Right renal cortex interstitium (tissue), 3 donors: ENCODE measurements around the gene MYO3B. TPM values are rescaled to one million over a fixed set of nuclear protein-coding genes. Genes with fewer than 3 reads are reported as not detected.
"Not testable (repeated sequence)": the region's sequence is repeated elsewhere in the genome, so short reads cannot be mapped to it uniquely, and the experiment has no call there.

Experiments used
- DNase-seq, 3 donors: peaks; one replicate each; pipeline ENCODE4 v3.0.0-alpha.2; 2013; ENCODE audit warnings: low read depth in 3 of 3, low spot score in 2 of 3
- polyA plus RNA-seq, 3 donors: library from polyadenylated mRNA; unstranded; fragments of 120-200 nt; gene quantifications; one replicate each; pipeline ENCODE4 v1.2.1, GENCODE V29; 2013; ENCODE audit not compliant: insufficient read length in 3 of 3

Gene MYO3B
- polyA plus RNA-seq, 3 donors: 7.6 to 9.8 (median 9.0) TPM

- DNase-seq: no peak
Measured at GRCh38 chr2:170455617-170456426, 277.9 kb downstream of the MYO3B start.

GRCh38 chr2:170456914-170457313, 279.0 kb downstream of the MYO3B start:
- no peak for DNase-seq

- DNase-seq: no peak
Measured at GRCh38 chr2:170457742-170458141, 279.8 kb downstream of the MYO3B start.

- no peak for DNase-seq
Measured at GRCh38 chr2:170461889-170462288, 283.9 kb downstream of the MYO3B start.

- no peak for DNase-seq
Measured at GRCh38 chr2:170462433-170463205, 284.7 kb downstream of the MYO3B start.

GRCh38 chr2:170463206-170463537, 285.2 kb downstream of the MYO3B start:
- no peak for DNase-seq

- no peak for DNase-seq
Measured at GRCh38 chr2:170464268-170464667, 286.3 kb downstream of the MYO3B start.

- no peak for DNase-seq
Measured at GRCh38 chr2:170465241-170465640, 287.3 kb downstream of the MYO3B start.

GRCh38 chr2:170466632-170467031, 288.7 kb downstream of the MYO3B start:
- no peak for DNase-seq

GRCh38 chr2:170467568-170468422, 289.8 kb downstream of the MYO3B start:
- no peak for DNase-seq

- DNase-seq: no peak
Measured at GRCh38 chr2:170468557-170468956, 290.6 kb downstream of the MYO3B start.

GRCh38 chr2:170472498-170472897, 294.6 kb downstream of the MYO3B start:
- DNase-seq: not testable (repeated sequence)

GRCh38 chr2:170475878-170476277, 297.9 kb downstream of the MYO3B start:
- no peak for DNase-seq

- DNase-seq: no peak
Measured at GRCh38 chr2:170477630-170478029, 299.7 kb downstream of the MYO3B start.

- DNase-seq: no peak
Measured at GRCh38 chr2:170481201-170481600, 303.3 kb downstream of the MYO3B start.

GRCh38 chr2:170484552-170484951, 306.6 kb downstream of the MYO3B start:
- no peak for DNase-seq

- DNase-seq: no peak
Measured at GRCh38 chr2:170485254-170486026, 307.5 kb downstream of the MYO3B start.

GRCh38 chr2:170486730-170487129, 308.8 kb downstream of the MYO3B start:
- no peak for DNase-seq

- no peak for DNase-seq
Measured at GRCh38 chr2:170488807-170489206, 310.9 kb downstream of the MYO3B start.

GRCh38 chr2:170492010-170492409, 314.1 kb downstream of the MYO3B start:
- no peak for DNase-seq
